GM06990 (cell line): ENCODE results near the gene ATF6.

Experiments
- DNase-seq: peaks from one replicate; pipeline ENCODE4 v3.0.0-alpha.2; 2011; ENCODE audit not compliant: insufficient read length; ENCODE audit errors: extremely low read depth
- H3K27me3 ChIP-seq: replicated peaks from 2 replicates; pipeline ENCODE4 v1.6.0; 2011; ENCODE audit warnings: low read length; ENCODE audit not compliant: control insufficient read depth, insufficient read depth
- H3K36me3 ChIP-seq: 2 replicates; pipeline ENCODE4 v1.5.1; 2011; ENCODE audit warnings: low read length; ENCODE audit not compliant: control insufficient read depth, insufficient read depth
- H3K4me3 ChIP-seq: replicated peaks from 2 replicates; pipeline ENCODE4 v1.5.1; 2011; ENCODE audit warnings: low read depth, mild to moderate bottlenecking, control low read depth, low read length
- CTCF ChIP-seq: IDR thresholded peaks from 2 replicates; pipeline ENCODE4 v1.5.1; 2011; ENCODE audit warnings: low read length, control low read depth, mild to moderate bottlenecking, inconsistent platforms; ENCODE audit not compliant: insufficient read depth, poor library complexity, severe bottlenecking

ATF6 gene

GRCh38 chr1:161738627-161739287 is 27.4 kb upstream of the ATF6 start:
- no peaks in the 10 kb centered on the region for H3K36me3 ChIP-seq
- DNase-seq: peak; percentile 72
- no peaks in the 10 kb centered on the region for H3K27me3 ChIP-seq
- TF ChIP-seq CTCF: peak; percentile 66
- no peak overlapping the region for H3K4me3 ChIP-seq

- Histone ChIP-seq H3K4me3 (no peak overlapping the region), H3K27me3 (no peaks in the 10 kb centered on the region), H3K36me3 (no peaks in the 10 kb centered on the region)
- no peak for TF ChIP-seq CTCF
- peak; percentile 72 for DNase-seq
These were observed 26.1 kb upstream of the ATF6 start for GRCh38 chr1:161739865-161740566.

- Histone ChIP-seq H3K36me3 (no peaks in the 10 kb centered on the region), H3K4me3 (no peak overlapping the region), H3K27me3 (no peaks in the 10 kb centered on the region)
- DNase-seq: no peak
- no peak for TF ChIP-seq CTCF
These were observed 25.2 kb upstream of the ATF6 start for GRCh38 chr1:161740921-161741320.

GRCh38 chr1:161743231-161743630 is 22.9 kb upstream of the ATF6 start:
- no peaks in the 10 kb centered on the region for H3K27me3 ChIP-seq
- no peak for TF ChIP-seq CTCF
- no peaks in the 10 kb centered on the region for H3K36me3 ChIP-seq
- H3K4me3 ChIP-seq: no peak overlapping the region
- DNase-seq: no peak

- peaks cover under 1% of the 10 kb centered on the region for H3K36me3 ChIP-seq
- H3K4me3 ChIP-seq: no peak overlapping the region
- DNase-seq: no peak
- no peaks in the 10 kb centered on the region for H3K27me3 ChIP-seq
- no peak for TF ChIP-seq CTCF
These were observed 18.3 kb upstream of the ATF6 start for GRCh38 chr1:161747801-161748200.
